Upper lobe of left lung (tissue), 6 donors: ENCODE measurements around the gene POLE. TPM values are rescaled to one million over a fixed set of nuclear protein-coding genes. Genes with fewer than 3 reads are reported as not detected.

Source experiments
- ATAC-seq, 2 donors: fragments of 200-7000 bp; cut with Tn5 transposase; one replicate each; pipeline ENCODE4 v1.9.1; 2022; ENCODE audit warnings: mild to moderate bottlenecking in 2 of 2, moderate library complexity in 2 of 2; ENCODE audit not compliant: low FRiP score in 2 of 2
- DNase-seq, 2 donors: peaks; one replicate each; pipeline ENCODE4 v3.0.0-alpha.2; 2019 to 2020
- H3K27ac ChIP-seq, 4 donors: fragments of 200-600 bp; sonication (generic); one replicate each; pipeline ENCODE4 v1.5.1; 2016 to 2019
- H3K27me3 ChIP-seq, 4 donors: fragments of 200-600 bp; sonication (generic); one replicate each; pipeline ENCODE4 v1.5.1; 2017 to 2019
- H3K36me3 ChIP-seq, 4 donors: fragments of 200-600 bp; sonication (generic); one replicate each; pipeline ENCODE4 v1.5.1; 2016 to 2019
- H3K4me1 ChIP-seq, 4 donors: fragments of 200-600 bp; sonication (generic); one replicate each; pipeline ENCODE4 v1.5.1; 2018 to 2019
- H3K4me3 ChIP-seq, 4 donors: fragments of 200-600 bp; sonication (generic); one replicate each; pipeline ENCODE4 v1.5.1; 2017 to 2019; ENCODE audit warnings: mild to moderate bottlenecking in 2 of 4, moderate library complexity in 1 of 4
- H3K9me3 ChIP-seq, 4 donors: fragments of 200-600 bp; sonication (generic); one replicate each; pipeline ENCODE4 v1.5.1; 2018 to 2019
- CTCF ChIP-seq, 6 experiments: fragments of 450-650 bp in 4 of 6; fragments of 200-600 bp in 2 of 6; sonication (generic) in 2 of 6; IDR thresholded peaks; one replicate each; pipeline ENCODE4 v1.5.1; 2016 to 2019; ENCODE audit warnings: antibody characterized with exemption in 6 of 6
- EP300 ChIP-seq, 4 donors: sonication (generic); formaldehyde crosslinking; IDR thresholded peaks; one replicate each; pipeline ENCODE4 v1.5.1; 2017; ENCODE audit warnings: antibody characterized with exemption in 4 of 4, control low read depth in 2 of 4
- POLR2A ChIP-seq, 4 donors: fragments of 450-650 bp; IDR thresholded peaks; one replicate each; pipeline ENCODE4 v1.5.1; 2016 to 2017; ENCODE audit warnings: antibody characterized with exemption in 4 of 4, mild to moderate bottlenecking in 2 of 4
- POLR2AphosphoS5 ChIP-seq, 2 donors: sonication (generic); formaldehyde crosslinking; IDR thresholded peaks; one replicate each; pipeline ENCODE4 v1.5.1; 2017; ENCODE audit warnings: antibody characterized with exemption in 2 of 2
- WGBS, 2 donors: methylation state at CpG; one replicate each; pipeline ENCODE4 v1.1.5; 2017 to 2018; 5-methylcytosine and 5-hydroxymethylcytosine counted together
- total RNA-seq, 6 donors: library from RNA; depleted of rRNA in 4 of 6; stranded (reverse); fragments of >200 nt in 4 of 6; gene quantifications; one replicate each; pipeline versions ENCODE4 v1.1.0 to v1.2.1, GENCODE V29; 2016 to 2021
- donor health status: DM: no; HTN: no; CAD: no; lungs with moderate emphysema.
- donor health status: DM: no; HTN: yes; CAD: no; lungs with severe emphysema.

POLE gene
- total RNA-seq, 6 donors from 2014 or later: 16.6 to 228 (median 26.2) TPM

GRCh38 chr12:132586929-132587328 is 100.2 kb downstream of the POLE start:
- H3K4me1 ChIP-seq: no peaks in the 10 kb centered on the region
- H3K36me3 ChIP-seq: peaks cover 0 to 22% (median 12%) of the 10 kb centered on the region in 4 donors
- H3K9me3 ChIP-seq: no peaks in the 10 kb centered on the region
- no peak overlapping the region for H3K4me3 ChIP-seq
- TF ChIP-seq POLR2AphosphoS5 (IDR thresholded peaks at IDR 0.05) (no peak), CTCF (IDR thresholded peaks at IDR 0.05) (no peak), POLR2A (IDR thresholded peaks at IDR 0.05) (no peak), EP300 (IDR thresholded peaks at IDR 0.05) (no peak)
- WGBS, 2 donors: 90 to 93% methylated on average over 18 of the region's 18 CpGs
- no peak for DNase-seq
- no peak for ATAC-seq
- no peak overlapping the region for H3K27ac ChIP-seq
- H3K27me3 ChIP-seq: no peaks in the 10 kb centered on the region

DNA sequence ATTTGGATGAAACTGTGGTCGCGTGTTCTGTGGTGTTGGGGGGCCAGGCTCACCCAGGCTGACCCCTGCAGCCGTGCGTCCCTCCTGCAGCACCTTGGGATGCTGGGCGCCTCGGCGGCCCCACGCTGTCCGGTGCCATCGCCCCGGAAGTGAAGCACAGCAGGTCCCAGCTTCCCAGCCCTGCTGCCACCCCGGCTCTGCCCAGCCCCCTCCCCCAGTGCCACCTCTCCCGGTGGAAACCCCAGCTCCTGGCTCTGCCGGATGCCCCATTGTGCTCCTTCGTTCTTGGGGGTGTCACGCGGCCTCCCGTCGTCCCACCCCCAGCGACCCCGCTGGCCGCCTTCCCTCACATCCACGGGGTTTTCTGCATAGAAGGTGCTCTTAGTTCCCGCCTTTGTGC is 102.0 kb downstream of the POLE start:
- 87 to 91% methylated on average over 23 to 24 of the region's 24 CpGs for WGBS, 2 donors
- DNase-seq (peak in 1 of 2 donors; percentile 70), ATAC-seq (no peak)
- H3K36me3 ChIP-seq: peaks cover 0 to 34% (median 20%) of the 10 kb centered on the region in 4 donors
- TF ChIP-seq CTCF (IDR thresholded peaks at IDR 0.05) (no peak), POLR2A (IDR thresholded peaks at IDR 0.05) (no peak), EP300 (IDR thresholded peaks at IDR 0.05) (no peak), POLR2AphosphoS5 (IDR thresholded peaks at IDR 0.05) (no peak)
- no peak overlapping the region for H3K27ac ChIP-seq
- H3K4me3 ChIP-seq: no peak overlapping the region
- H3K27me3 ChIP-seq: no peaks in the 10 kb centered on the region
- no peaks in the 10 kb centered on the region for H3K4me1 ChIP-seq
- H3K9me3 ChIP-seq: no peaks in the 10 kb centered on the region

DNA sequence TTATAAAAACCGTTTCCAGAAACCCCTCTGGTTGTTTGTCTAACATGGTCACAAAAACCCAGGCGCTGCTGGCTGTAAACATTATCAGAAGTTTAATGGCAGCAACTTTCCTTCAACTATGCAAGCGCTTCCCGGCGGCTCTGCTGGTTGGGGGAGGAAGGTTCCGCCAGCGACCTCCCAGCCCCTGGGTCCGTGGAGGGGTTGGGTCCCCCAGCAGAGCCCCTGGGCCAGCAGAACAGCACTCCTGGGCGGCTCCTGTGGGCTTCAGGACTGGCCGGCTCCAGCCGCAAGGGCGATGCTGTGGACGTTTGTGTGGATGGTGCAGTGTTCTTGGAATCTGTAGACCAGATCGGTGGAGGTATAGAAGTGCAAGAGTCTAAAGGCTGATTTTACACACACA is 102.7 kb downstream of the POLE start:
- no peak for TF ChIP-seq POLR2A (IDR thresholded peaks at IDR 0.05)
- no peak for TF ChIP-seq CTCF (IDR thresholded peaks at IDR 0.05)
- no peak for TF ChIP-seq POLR2AphosphoS5 (IDR thresholded peaks at IDR 0.05)
- no peak for TF ChIP-seq EP300 (IDR thresholded peaks at IDR 0.05)
- 88 to 92% methylated on average over 13 to 14 of the region's 14 CpGs for WGBS, 2 donors

DNA sequence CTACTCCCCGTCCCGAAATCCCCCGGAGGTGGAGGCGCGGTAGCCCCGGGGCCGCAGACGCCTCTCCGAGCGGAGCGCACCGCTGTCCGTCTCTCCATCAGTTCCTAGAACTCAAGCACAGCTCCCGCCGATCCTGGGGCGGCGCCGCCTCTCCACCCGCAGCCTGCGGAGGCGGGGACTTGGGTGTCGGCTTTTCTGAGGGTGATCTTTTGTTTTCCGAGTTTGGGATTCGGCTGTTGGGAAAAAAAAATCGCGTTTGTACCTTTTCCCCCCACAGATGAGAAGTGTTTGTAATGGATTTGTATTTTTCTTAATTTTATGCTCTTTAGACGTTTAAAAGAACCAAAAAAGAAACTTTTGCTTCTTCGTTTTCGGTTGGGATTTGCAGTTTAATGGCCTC is 103.4 kb downstream of the POLE start:
- Histone ChIP-seq H3K27me3 (no peaks in the 10 kb centered on the region), H3K36me3 (peaks cover 0 to 41% (median 20%) of the 10 kb centered on the region in 4 donors), H3K9me3 (no peaks in the 10 kb centered on the region), H3K27ac (no peak overlapping the region), H3K4me3 (no peak overlapping the region), H3K4me1 (no peaks in the 10 kb centered on the region)
- 87 to 88% methylated on average over 28 to 29 of the region's 29 CpGs for WGBS, 2 donors
- ATAC-seq: no peak
- TF ChIP-seq POLR2AphosphoS5 (IDR thresholded peaks at IDR 0.05) (no peak), CTCF (IDR thresholded peaks at IDR 0.05) (no peak), EP300 (IDR thresholded peaks at IDR 0.05) (no peak), POLR2A (IDR thresholded peaks at IDR 0.05) (no peak)
- DNase-seq: no peak

More for the DNA sequence above, 102.7 kb downstream of the POLE start:
- no peaks in the 10 kb centered on the region for H3K9me3 ChIP-seq
- no peak overlapping the region for H3K4me3 ChIP-seq
- DNase-seq (peak in 1 of 2 donors; percentile 73), ATAC-seq (no peak)
- no peaks in the 10 kb centered on the region for H3K4me1 ChIP-seq
- no peaks in the 10 kb centered on the region for H3K27me3 ChIP-seq
- H3K27ac ChIP-seq: no peak overlapping the region
- H3K36me3 ChIP-seq: peaks cover 0 to 40% (median 20%) of the 10 kb centered on the region in 4 donors

DNA sequence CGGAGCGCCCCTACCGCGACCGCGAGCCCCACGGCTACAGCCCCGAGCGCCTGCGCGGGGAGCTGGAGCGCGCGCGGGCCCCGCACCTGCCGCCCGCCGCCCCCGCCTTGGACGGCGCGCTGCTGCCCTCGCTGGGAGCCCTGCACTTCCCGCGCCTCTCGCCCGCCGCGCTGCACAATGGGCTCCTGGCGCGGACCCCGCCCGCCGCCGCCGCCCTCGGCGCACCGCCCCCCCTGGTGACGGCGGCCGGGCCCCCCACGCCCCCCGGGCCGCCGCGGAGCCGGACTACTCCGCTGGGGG is 103.8 kb downstream of the POLE start:
- no peak for TF ChIP-seq EP300 (IDR thresholded peaks at IDR 0.05)
- no peak for TF ChIP-seq POLR2A (IDR thresholded peaks at IDR 0.05)
- no peak for TF ChIP-seq CTCF (IDR thresholded peaks at IDR 0.05)
- TF ChIP-seq POLR2AphosphoS5 (IDR thresholded peaks at IDR 0.05): no peak
- ATAC-seq (no peak), DNase-seq (peak in 1 of 2 donors; percentile 81)
- H3K9me3 ChIP-seq: no peaks in the 10 kb centered on the region
- no peaks in the 10 kb centered on the region for H3K4me1 ChIP-seq
- peaks cover 0 to 44% (median 23%) of the 10 kb centered on the region in 4 donors for H3K36me3 ChIP-seq
- H3K27ac ChIP-seq: no peak overlapping the region
- WGBS, 2 donors: 93 to 100% methylated on average over 1 to 44 of the region's 50 CpGs
- H3K4me3 ChIP-seq: peak overlapping the region in 1 of 4 donors; percentile 21
- H3K27me3 ChIP-seq: no peaks in the 10 kb centered on the region
